PC-9 (cell line): ENCODE measurements around the gene ZMIZ1. TPM values are rescaled to one million over a fixed set of nuclear protein-coding genes. Genes with fewer than 3 reads are reported as not detected.

Source experiments
- BruUV-seq: library from RNA; stranded (reverse); fragments of 400-500 nt; replicated peaks from 2 replicates; lab custom pipeline; 2021; lab: Mats Ljungman, UMichigan
- CTCF ChIA-PET: fragments of 300-600 bp; sonication (Branson Sonifier 250); formaldehyde crosslinking; loops from one replicate; lab custom pipeline; 2022; ENCODE audit warnings: antibody characterized with exemption; lab: Charles Lee
- POLR2A ChIA-PET: fragments of 300-600 bp; sonication (Branson Sonifier 250); formaldehyde crosslinking; loops from one replicate; lab custom pipeline; 2022; ENCODE audit warnings: antibody characterized with exemption; ENCODE audit not compliant: unreplicated experiment; lab: Charles Lee
- DNase-seq, 2 experiments: peaks; one replicate each; pipeline versions ENCODE4 v3.0.0 to v3.0.0-alpha.2; 2015 to 2022; ENCODE audit warnings: mixed read lengths in 1 of 2
- H2AFZ ChIP-seq: fragments of 200-600 bp; sonication (generic); 2 replicates; pipeline ENCODE4 v1.8.1; 2017; ENCODE audit warnings: antibody characterized with exemption
- H3F3A ChIP-seq: fragments of 200-600 bp; sonication (generic); 2 replicates; pipeline ENCODE4 v1.8.1; 2017; ENCODE audit warnings: antibody characterized with exemption, mild to moderate bottlenecking, low read depth; ENCODE audit not compliant: insufficient read depth
- H3K27ac ChIP-seq: fragments of 200-600 bp; sonication (generic); 2 replicates; pipeline ENCODE4 v1.6.1; 2016; ENCODE audit warnings: mixed run types
- H3K27me3 ChIP-seq: fragments of 200-600 bp; sonication (generic); 2 replicates; pipeline ENCODE4 v1.6.1; 2016; ENCODE audit warnings: low read depth, mixed run types; ENCODE audit not compliant: insufficient read depth
- H3K36me3 ChIP-seq: fragments of 200-600 bp; sonication (generic); 2 replicates; pipeline ENCODE4 v1.6.1; 2016; ENCODE audit warnings: low read depth, mixed run types
- H3K4me1 ChIP-seq: fragments of 200-600 bp; sonication (generic); replicated peaks from 2 replicates; pipeline ENCODE4 v1.6.1; 2016; ENCODE audit warnings: mixed run types; ENCODE audit not compliant: insufficient read depth
- H3K4me2 ChIP-seq: fragments of 200-600 bp; sonication (generic); 2 replicates; pipeline ENCODE4 v1.6.1; 2017; ENCODE audit warnings: mixed run types
- H3K4me3 ChIP-seq: fragments of 200-600 bp; sonication (generic); 2 replicates; pipeline ENCODE4 v1.6.1; 2016; ENCODE audit warnings: mixed run types
- H3K79me2 ChIP-seq: fragments of 200-600 bp; sonication (generic); 2 replicates; pipeline ENCODE4 v1.6.1; 2017; ENCODE audit warnings: low read depth, mixed run types
- H3K9me2 ChIP-seq: fragments of 200-600 bp; sonication (generic); 2 replicates; pipeline ENCODE4 v1.8.1; 2017; ENCODE audit warnings: mild to moderate bottlenecking; ENCODE audit not compliant: insufficient read depth
- H3K9me3 ChIP-seq: fragments of 200-600 bp; sonication (generic); 2 replicates; pipeline ENCODE4 v1.8.1; 2016; ENCODE audit warnings: low read depth; ENCODE audit not compliant: insufficient read depth
- H4K20me1 ChIP-seq: fragments of 200-600 bp; sonication (generic); 2 replicates; pipeline ENCODE4 v1.8.1; 2017; ENCODE audit not compliant: insufficient read depth
- CTCF ChIP-seq: fragments of 200-600 bp; sonication (generic); conservative IDR thresholded peaks from 2 replicates; pipeline ENCODE4 v1.6.1; 2017; ENCODE audit warnings: mixed run types, antibody characterized with exemption, mild to moderate bottlenecking, moderate library complexity
- EZH2 ChIP-seq: fragments of 200-600 bp; sonication (generic); IDR thresholded peaks from 2 replicates; pipeline ENCODE4 v1.8.0; 2017; ENCODE audit warnings: antibody characterized with exemption, low read depth
- intact Hi-C: fragments of 100-400 bp; cut with micrococcal nuclease; formaldehyde crosslinking; loops from one replicate; pipeline ENCODE4 v1.10.0; 2022; ENCODE audit not compliant: unreplicated experiment
- total RNA-seq: library from RNA; stranded (reverse); gene quantifications from 2 replicates; pipeline ENCODE4 v1.2.3, GENCODE V29; 2021

The ZMIZ1 gene
- total RNA-seq, 1 experiment from 2014 or later, result 47.6 TPM

- no TSS peak for BruUV-seq
- Histone ChIP-seq H2AFZ (no peak overlapping the region), H3F3A (no peaks in the 10 kb centered on the region; the same call in 1 of the 2 replicates), H3K27ac (no peak overlapping the region), H3K79me2 (peaks cover 83% of the 10 kb centered on the region; the same call in 1 of the 2 replicates), H4K20me1 (peaks cover 73% of the 10 kb centered on the region), H3K9me3 (no peaks in the 10 kb centered on the region), H3K4me3 (no peak overlapping the region), H3K36me3 (no peaks in the 10 kb centered on the region), H3K4me2 (no peak overlapping the region), H3K27me3 (no peaks in the 10 kb centered on the region), H3K9me2 (no peaks in the 10 kb centered on the region), H3K4me1 (peaks cover 4% of the 10 kb centered on the region; the same call in 1 of the 2 replicates)
- intact Hi-C loops, result loop anchor here (5.0 kb wide), 1 partner anchor 39 kb away; no protein-coding TSS in a partner anchor
- POLR2A ChIA-PET, result no interaction called here
- TF ChIP-seq EZH2, result no peak
- no peak for TF ChIP-seq CTCF
- no peak for DNase-seq
- CTCF ChIA-PET, result no interaction called here
These were observed 42.7 kb downstream of the ZMIZ1 start for GRCh38 chr10:79111427-79111826.

GRCh38 chr10:79111846-79112614 is 43.3 kb downstream of the ZMIZ1 start:
- Histone ChIP-seq H3K27me3 (no peaks in the 10 kb centered on the region), H3K4me1 (peaks cover 6% of the 10 kb centered on the region; the same call in 1 of the 2 replicates), H3K27ac (no peak overlapping the region), H3K4me3 (no peak overlapping the region), H3K79me2 (peaks cover 80% of the 10 kb centered on the region; the same call in 1 of the 2 replicates), H3K9me2 (no peaks in the 10 kb centered on the region), H3K36me3 (no peaks in the 10 kb centered on the region), H3K9me3 (no peaks in the 10 kb centered on the region), H3K4me2 (no peak overlapping the region), H4K20me1 (peaks cover 73% of the 10 kb centered on the region), H2AFZ (no peak overlapping the region), H3F3A (no peaks in the 10 kb centered on the region)
- DNase-seq, result no peak
- ChIA-PET POLR2A (no interaction called here), CTCF (no interaction called here)
- no TSS peak for BruUV-seq
- intact Hi-C loops, result loop anchor here (5.0 kb wide), 1 partner anchor 40 kb away; no protein-coding TSS in a partner anchor
- TF ChIP-seq CTCF (no peak), EZH2 (no peak)

GRCh38 chr10:79112881-79113431 is 44.2 kb downstream of the ZMIZ1 start:
- Histone ChIP-seq H3K4me3 (no peak overlapping the region), H3K36me3 (no peaks in the 10 kb centered on the region), H3K9me3 (no peaks in the 10 kb centered on the region), H3F3A (no peaks in the 10 kb centered on the region), H4K20me1 (peaks cover 69% of the 10 kb centered on the region), H3K4me1 (peaks cover 6% of the 10 kb centered on the region; the same call in 1 of the 2 replicates), H3K27me3 (no peaks in the 10 kb centered on the region), H3K79me2 (peaks cover 72% of the 10 kb centered on the region; the same call in 1 of the 2 replicates), H3K4me2 (no peak overlapping the region), H3K9me2 (no peaks in the 10 kb centered on the region), H3K27ac (no peak overlapping the region), H2AFZ (no peak overlapping the region)
- DNase-seq, result no peak
- ChIA-PET CTCF (no interaction called here), POLR2A (no interaction called here)
- intact Hi-C loops, result loop anchor here (5.0 kb wide), 1 partner anchor 41 kb away; no protein-coding TSS in a partner anchor
- TF ChIP-seq CTCF (no peak), EZH2 (no peak)
- BruUV-seq, result no TSS peak
